GM18858 (cell line): ENCODE results near the gene IPMK.
A peak's percentile ranks its signal among the peaks of the same experiment; 100 is the strongest.

Experiments used
- ATAC-seq: cut with Tn5 transposase; IDR thresholded peaks from one replicate; pipeline ENCODE4 v1.9.1; 2021; ENCODE audit not compliant: unreplicated experiment

Gene IPMK

GRCh38 chr10:58267713-58268453 is at the start of gene IPMK:
IPMK (minus strand) TSS chr10:58267894; CDS start chr10:58267611, 283 bp downstream.
- ATAC-seq, result peak; percentile 39

GRCh38 chr10:58316874-58317273 is 49.2 kb upstream of the IPMK start:
- no peak for ATAC-seq

- ATAC-seq, result no peak
Observed at GRCh38 chr10:58311026-58311425, 43.3 kb upstream of the IPMK start.

GRCh38 chr10:58307676-58308075 is 40.0 kb upstream of the IPMK start:
- no peak for ATAC-seq

GRCh38 chr10:58305821-58306220 is 38.1 kb upstream of the IPMK start:
- ATAC-seq, result no peak

- no peak for ATAC-seq
Observed at GRCh38 chr10:58304099-58304633, 36.5 kb upstream of the IPMK start.

- no peak for ATAC-seq
Observed at GRCh38 chr10:58302254-58302653, 34.6 kb upstream of the IPMK start.

- ATAC-seq, result no peak
Observed at GRCh38 chr10:58300676-58301075, 33.0 kb upstream of the IPMK start.

GRCh38 chr10:58299580-58299979 is 31.9 kb upstream of the IPMK start:
- ATAC-seq, result peak; percentile 97

GRCh38 chr10:58293989-58294388 is 26.3 kb upstream of the IPMK start:
- no peak for ATAC-seq

GRCh38 chr10:58291538-58292174 is 24.0 kb upstream of the IPMK start:
- ATAC-seq, result peak; percentile 91

- peak; percentile 99 for ATAC-seq
Observed at GRCh38 chr10:58282615-58283014, 14.9 kb upstream of the IPMK start.

GRCh38 chr10:58281092-58281752 is 13.5 kb upstream of the IPMK start:
- ATAC-seq, result no peak

GRCh38 chr10:58280477-58280876 is 12.8 kb upstream of the IPMK start:
- ATAC-seq, result no peak

- ATAC-seq, result no peak
Observed at GRCh38 chr10:58278962-58279307, 11.2 kb upstream of the IPMK start.

- ATAC-seq, result no peak
Observed at GRCh38 chr10:58278274-58278961, 10.7 kb upstream of the IPMK start.

- no peak for ATAC-seq
Observed at GRCh38 chr10:58275908-58276307, 8.2 kb upstream of the IPMK start.

GRCh38 chr10:58275261-58275660 is 7.6 kb upstream of the IPMK start:
- no peak for ATAC-seq

- no peak for ATAC-seq
Observed at GRCh38 chr10:58269782-58270290, 2.1 kb upstream of the IPMK start.

- peak; percentile 58 for ATAC-seq
Observed at GRCh38 chr10:58268946-58269781, 1.5 kb upstream of the IPMK start, which contains the start of gene CISD1. CISD1 (plus strand) TSS chr10:58269162; CDS start chr10:58269274, 112 bp downstream.
